Calu3 (cell line): ENCODE measurements around the gene SPEF1. TPM values are rescaled to one million over a fixed set of nuclear protein-coding genes. Genes with fewer than 3 reads are reported as not detected.

ENCODE experiments used
- BruUV-seq: library from RNA; stranded (reverse); fragments of 400-500 nt; replicated peaks from 2 replicates; lab custom pipeline; 2021; lab: Mats Ljungman, UMichigan
- CTCF ChIA-PET: fragments of 300-600 bp; sonication (Branson Sonifier 250); formaldehyde crosslinking; loops from one replicate; lab custom pipeline; 2022; ENCODE audit warnings: antibody characterized with exemption; lab: Charles Lee
- DNase-seq: peaks from one replicate; pipeline ENCODE4 v3.0.0; 2022
- H3K27ac Mint-ChIP-seq: one replicate; pipeline ENCODE4 v1.8.0; 2022; ENCODE audit warnings: mixed read lengths; ENCODE audit not compliant: unreplicated experiment
- H3K27me3 Mint-ChIP-seq: one replicate; pipeline ENCODE4 v1.8.0; 2022; ENCODE audit warnings: mixed read lengths; ENCODE audit not compliant: unreplicated experiment
- H3K36me3 Mint-ChIP-seq: one replicate; pipeline ENCODE4 v1.8.0; 2022; ENCODE audit warnings: mild to moderate bottlenecking, moderate library complexity, mixed read lengths; ENCODE audit not compliant: insufficient read depth, unreplicated experiment
- H3K4me1 Mint-ChIP-seq: one replicate; pipeline ENCODE4 v1.8.0; 2022; ENCODE audit warnings: mild to moderate bottlenecking, low read depth, mixed read lengths; ENCODE audit not compliant: unreplicated experiment
- H3K4me3 Mint-ChIP-seq: one replicate; pipeline ENCODE4 v1.8.0; 2022; ENCODE audit warnings: mild to moderate bottlenecking, low read depth, moderate library complexity, mixed read lengths; ENCODE audit not compliant: unreplicated experiment
- H3K9me3 Mint-ChIP-seq: one replicate; pipeline ENCODE4 v1.8.0; 2022; ENCODE audit warnings: low read depth, mixed read lengths; ENCODE audit not compliant: unreplicated experiment
- intact Hi-C: fragments of 100-400 bp; cut with micrococcal nuclease; formaldehyde crosslinking; loops from one replicate; pipeline ENCODE4 v1.10.0; 2022; ENCODE audit not compliant: unreplicated experiment
- total RNA-seq: library from RNA; stranded (reverse); gene quantifications from 2 replicates; pipeline ENCODE4 v1.2.3, GENCODE V29; 2022
- TF ChIP-seq, protein P1 (sequence below): fragments of 200-600 bp; IDR thresholded peaks from one replicate; pipeline ENCODE4 v1.8.0; 2022; ENCODE audit warnings: antibody characterized with exemption; ENCODE audit not compliant: unreplicated experiment

Gene SPEF1
- total RNA-seq, 1 experiment from 2014 or later: 0.28 TPM

- Mint-ChIP-seq H3K27ac (no peak overlapping the region), H3K4me1 (peaks cover 19% of the 10 kb centered on the region), H3K9me3 (peaks cover 3% of the 10 kb centered on the region), H3K27me3 (peaks cover 37% of the 10 kb centered on the region), H3K4me3 (no peak overlapping the region), H3K36me3 (peaks cover 14% of the 10 kb centered on the region)
- TF ChIP-seq, protein P1, sequence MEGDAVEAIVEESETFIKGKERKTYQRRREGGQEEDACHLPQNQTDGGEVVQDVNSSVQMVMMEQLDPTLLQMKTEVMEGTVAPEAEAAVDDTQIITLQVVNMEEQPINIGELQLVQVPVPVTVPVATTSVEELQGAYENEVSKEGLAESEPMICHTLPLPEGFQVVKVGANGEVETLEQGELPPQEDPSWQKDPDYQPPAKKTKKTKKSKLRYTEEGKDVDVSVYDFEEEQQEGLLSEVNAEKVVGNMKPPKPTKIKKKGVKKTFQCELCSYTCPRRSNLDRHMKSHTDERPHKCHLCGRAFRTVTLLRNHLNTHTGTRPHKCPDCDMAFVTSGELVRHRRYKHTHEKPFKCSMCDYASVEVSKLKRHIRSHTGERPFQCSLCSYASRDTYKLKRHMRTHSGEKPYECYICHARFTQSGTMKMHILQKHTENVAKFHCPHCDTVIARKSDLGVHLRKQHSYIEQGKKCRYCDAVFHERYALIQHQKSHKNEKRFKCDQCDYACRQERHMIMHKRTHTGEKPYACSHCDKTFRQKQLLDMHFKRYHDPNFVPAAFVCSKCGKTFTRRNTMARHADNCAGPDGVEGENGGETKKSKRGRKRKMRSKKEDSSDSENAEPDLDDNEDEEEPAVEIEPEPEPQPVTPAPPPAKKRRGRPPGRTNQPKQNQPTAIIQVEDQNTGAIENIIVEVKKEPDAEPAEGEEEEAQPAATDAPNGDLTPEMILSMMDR: no peak
- DNase-seq: no peak
- BruUV-seq: no TSS peak
- intact Hi-C loops: no loop called here
- CTCF ChIA-PET: no interaction called here
These were observed 32.1 kb downstream of the SPEF1 start for GRCh38 chr20:3749087-3749688.

GRCh38 chr20:3748073-3748472 lies 33.2 kb downstream of the SPEF1 start:
- Mint-ChIP-seq H3K4me3 (no peak overlapping the region), H3K9me3 (peaks cover 3% of the 10 kb centered on the region), H3K36me3 (peaks cover 9% of the 10 kb centered on the region), H3K27me3 (peaks cover 42% of the 10 kb centered on the region), H3K4me1 (peaks cover 20% of the 10 kb centered on the region), H3K27ac (no peak overlapping the region)
- BruUV-seq: no TSS peak
- DNase-seq: no peak
- CTCF ChIA-PET: interaction anchor here (0.6 to 1.0 kb wide), 2 partner anchors 12 to 338 kb away, joined by 3 read pairs; no protein-coding TSS in a partner anchor
- intact Hi-C loops: no loop called here
- TF ChIP-seq, protein P1: no peak

DNA sequence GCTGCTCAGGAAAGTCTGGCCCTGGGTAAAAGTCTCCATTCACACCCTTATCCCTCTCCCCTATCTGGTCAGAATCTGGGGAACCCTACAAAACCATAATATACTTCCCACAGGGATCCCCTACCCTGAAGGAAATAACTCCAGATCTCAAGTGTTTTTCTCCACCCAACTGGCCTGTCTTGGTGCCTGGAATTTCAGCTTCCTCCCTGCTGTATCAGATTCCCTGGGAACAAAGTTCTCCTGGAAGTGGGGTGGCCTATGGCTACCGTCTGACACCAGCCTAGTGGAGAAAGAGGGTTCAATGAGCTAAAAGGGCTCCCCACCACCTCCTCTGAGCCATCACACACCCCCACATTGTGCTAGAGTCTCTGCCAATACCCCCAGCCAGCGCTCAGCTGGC lies 33.8 kb downstream of the SPEF1 start:
- no peak overlapping the region for H3K27ac Mint-ChIP-seq
- CTCF ChIA-PET: interaction anchor here (1.0 kb wide), 1 partner anchor 12 kb away, joined by 3 read pairs; no protein-coding TSS in a partner anchor
- H3K9me3 Mint-ChIP-seq: peaks cover 3% of the 10 kb centered on the region
- TF ChIP-seq, protein P1: no peak
- H3K4me1 Mint-ChIP-seq: peaks cover 17% of the 10 kb centered on the region
- H3K4me3 Mint-ChIP-seq: no peak overlapping the region
- H3K27me3 Mint-ChIP-seq: peaks cover 42% of the 10 kb centered on the region
- no TSS peak for BruUV-seq
- DNase-seq: no peak
- intact Hi-C loops: no loop called here
- H3K36me3 Mint-ChIP-seq: peaks cover 8% of the 10 kb centered on the region

DNA sequence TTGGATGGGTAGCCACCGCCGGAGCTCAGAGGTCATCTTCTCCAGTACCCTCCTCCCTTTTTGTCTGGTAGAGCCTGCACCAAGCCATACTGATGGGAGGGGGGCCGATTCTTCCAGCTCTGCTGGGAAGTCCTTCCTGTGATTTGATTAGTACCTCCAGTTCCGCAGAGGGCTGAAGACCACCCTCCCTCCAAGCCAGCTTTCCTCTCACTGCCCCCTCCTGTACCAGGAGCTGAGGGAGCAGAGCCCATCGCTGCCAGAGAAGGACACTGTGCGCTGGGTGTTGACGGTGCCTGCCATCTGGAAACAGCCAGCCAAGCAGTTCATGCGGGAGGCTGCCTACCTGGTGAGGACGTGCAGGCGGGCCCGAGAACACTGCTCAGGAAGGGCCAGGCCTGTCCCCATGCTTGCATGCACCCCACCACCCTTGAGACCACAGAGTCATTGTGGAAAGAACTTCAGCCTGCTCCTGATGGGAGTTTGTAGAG lies 35.5 kb downstream of the SPEF1 start:
- H3K4me1 Mint-ChIP-seq: peaks cover 9% of the 10 kb centered on the region
- no peak overlapping the region for H3K27ac Mint-ChIP-seq
- no TSS peak for BruUV-seq
- DNase-seq: no peak
- CTCF ChIA-PET: interaction anchor here (0.6 kb wide), 1 partner anchor 65 kb away, joined by 3 read pairs; no protein-coding TSS in a partner anchor
- H3K27me3 Mint-ChIP-seq: peaks cover 51% of the 10 kb centered on the region
- peaks cover 3% of the 10 kb centered on the region for H3K9me3 Mint-ChIP-seq
- TF ChIP-seq, protein P1: no peak
- H3K36me3 Mint-ChIP-seq: no peaks in the 10 kb centered on the region
- intact Hi-C loops: no loop called here
- H3K4me3 Mint-ChIP-seq: no peak overlapping the region
